ENCODE data around the gene UGCG. TPM values are rescaled to one million over a fixed set of nuclear protein-coding genes. Genes with fewer than 3 reads are reported as not detected.

The UGCG gene
- total RNA-seq, 3 donors from 2014 or later = 22.4 to 57.1 (median 55.1) TPM

GRCh38 chr9:111891910-111892499 lies 4.6 kb upstream of the UGCG start:
- TF ChIP-seq CTCF (IDR thresholded peaks at IDR 0.05) (no peak), POLR2A (IDR thresholded peaks at IDR 0.05) (no peak), POLR2AphosphoS5 (IDR thresholded peaks at IDR 0.05) (no peak)
- H3K4me3 ChIP-seq = no peak overlapping the region
- intact Hi-C loops (cut with DNase I; ENCODE audit: low total_unique reads) = no loop called here
- no peaks in the 10 kb centered on the region for H3K36me3 ChIP-seq
- no peaks in the 10 kb centered on the region for H3K27me3 ChIP-seq
- no peak for DNase-seq (ENCODE audit: low spot score in 2 of 2)
- no peak overlapping the region for H3K27ac ChIP-seq
- H3K4me1 ChIP-seq = no peaks in the 10 kb centered on the region
- H3K9me3 ChIP-seq = no peaks in the 10 kb centered on the region

GRCh38 chr9:111896942-111897600 lies 457 bp downstream of the UGCG start:
- no peaks in the 10 kb centered on the region for H3K9me3 ChIP-seq
- DNase-seq (ENCODE audit: low spot score in 2 of 2) = peak; percentile 29 to 54
- intact Hi-C loops (cut with DNase I; ENCODE audit: low total_unique reads) = no loop called here
- TF ChIP-seq CTCF (IDR thresholded peaks at IDR 0.05) = no peak
- TF ChIP-seq POLR2AphosphoS5 (IDR thresholded peaks at IDR 0.05) = peak in 1 of 3 donors; percentile 42
- no peaks in the 10 kb centered on the region for H3K27me3 ChIP-seq
- H3K4me3 ChIP-seq = peak overlapping the region; percentile 90 to 98 (median 94)
- H3K27ac ChIP-seq = peak overlapping the region; percentile 93 to 96
- H3K36me3 ChIP-seq = no peaks in the 10 kb centered on the region
- peaks cover 0 to 3% of the 10 kb centered on the region in 2 donors for H3K4me1 ChIP-seq

GRCh38 chr9:111897601-111898137 lies 1.1 kb downstream of the UGCG start:
- H3K9me3 ChIP-seq = no peaks in the 10 kb centered on the region
- intact Hi-C loops (cut with DNase I; ENCODE audit: low total_unique reads) = no loop called here
- TF ChIP-seq POLR2A (IDR thresholded peaks at IDR 0.05) (no peak), CTCF (IDR thresholded peaks at IDR 0.05) (no peak), POLR2AphosphoS5 (IDR thresholded peaks at IDR 0.05) (no peak)
- H3K4me3 ChIP-seq = peak overlapping the region; percentile 90 to 98 (median 94)
- H3K36me3 ChIP-seq = no peaks in the 10 kb centered on the region
- H3K27ac ChIP-seq = peak overlapping the region; percentile 93 to 96
- DNase-seq (ENCODE audit: low spot score in 2 of 2) = no peak
- H3K4me1 ChIP-seq = peaks cover 0 to 7% of the 10 kb centered on the region in 2 donors
- H3K27me3 ChIP-seq = no peaks in the 10 kb centered on the region

GRCh38 chr9:111898331-111899096 lies 1.9 kb downstream of the UGCG start:
- H3K9me3 ChIP-seq = no peaks in the 10 kb centered on the region
- peaks cover 0 to 7% of the 10 kb centered on the region in 2 donors for H3K4me1 ChIP-seq
- no peaks in the 10 kb centered on the region for H3K36me3 ChIP-seq
- intact Hi-C loops (cut with DNase I; ENCODE audit: low total_unique reads) = no loop called here
- H3K4me3 ChIP-seq = peak overlapping the region; percentile 90 to 98 (median 94)
- no peaks in the 10 kb centered on the region for H3K27me3 ChIP-seq
- H3K27ac ChIP-seq = peak overlapping the region; percentile 93 to 96
- TF ChIP-seq POLR2A (IDR thresholded peaks at IDR 0.05) = no peak
- TF ChIP-seq CTCF (IDR thresholded peaks at IDR 0.05) = no peak
- TF ChIP-seq POLR2AphosphoS5 (IDR thresholded peaks at IDR 0.05) = no peak
- no peak for DNase-seq (ENCODE audit: low spot score in 2 of 2)

Measured in breast epithelium (tissue), 4 donors.